Measurements from ENCODE around the gene VRK1.

- TF ChIP-seq CBX3 (IDR thresholded peaks at IDR 0.05; ENCODE audit: borderline replicate concordance, low read depth) (no peak), E2F4 (IDR thresholded peaks at IDR 0.05; ENCODE audit: low read depth, low read length) (no peak), CTCF (IDR thresholded peaks at IDR 0.05 in 2 of 3, conservative IDR thresholded peaks at IDR 0.05 in 1 of 3; ENCODE audit: control insufficient read depth in 2 of 3, extremely low read depth in 1 of 3, insufficient read depth in 1 of 3, low read depth in 3 of 3, low read length in 3 of 3) (no peak), IKZF2 (IDR thresholded peaks at IDR 0.05) (no peak), EP300 (IDR thresholded peaks at IDR 0.05; ENCODE audit: borderline replicate concordance in 1 of 2, control insufficient read depth in 1 of 2, low read depth in 2 of 2, low read length in 2 of 2) (no peak), NFIC (IDR thresholded peaks at IDR 0.05; ENCODE audit: low read depth, low read length) (no peak), GABPA (IDR thresholded peaks at IDR 0.05; ENCODE audit: low read depth) (no peak), POLR2A (IDR thresholded peaks at IDR 0.05; ENCODE audit: low read depth, low read length) (no peak)
Measured at GRCh38 chr14:96801931-96802330, 4.7 kb downstream of the VRK1 start.

Measured in GM12878 (cell line).